GM12872 (cell line): ENCODE measurements around the gene DHRSX.

Experiments used
- TF ChIP-seq, protein P1 (sequence below): IDR thresholded peaks from 3 replicates; pipeline ENCODE4 v1.5.1; 2011; ENCODE audit warnings: low read depth, mild to moderate bottlenecking, low read length, moderate library complexity; ENCODE audit not compliant: insufficient read depth

Gene DHRSX

DNA sequence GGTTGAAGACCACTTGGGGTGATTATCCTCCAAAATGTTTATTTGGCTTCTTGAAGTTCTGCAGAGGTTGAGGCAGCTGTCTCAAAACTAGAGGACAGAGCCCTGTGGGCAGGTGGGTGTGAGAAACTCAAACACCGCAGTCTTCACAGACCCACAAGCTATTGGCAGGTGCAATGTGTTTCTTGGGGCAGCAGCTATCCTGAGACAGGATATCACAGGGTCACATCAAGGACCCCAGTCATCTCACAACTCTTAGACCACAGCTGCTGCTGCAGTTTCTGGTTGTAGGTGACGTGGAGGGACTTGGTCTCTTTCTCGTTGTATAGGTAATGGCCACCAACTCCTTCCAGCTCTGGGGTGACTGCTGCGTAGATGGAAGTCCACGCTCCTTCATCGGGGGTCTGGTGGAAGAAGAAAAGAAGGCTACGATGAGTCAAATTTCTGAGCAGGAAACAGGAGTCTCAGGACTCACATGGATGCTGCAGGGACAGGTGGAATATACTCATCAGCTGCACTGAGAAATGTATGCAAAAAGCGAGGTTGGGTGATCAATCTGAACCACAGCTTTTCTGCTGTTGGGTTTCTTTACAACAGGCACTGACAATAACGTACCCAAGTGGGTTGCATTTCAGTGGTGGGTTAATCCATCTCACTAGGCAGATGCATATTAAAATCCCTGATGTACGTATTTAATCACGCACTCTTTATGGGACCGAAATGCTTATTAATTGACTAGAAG lies 279.8 kb downstream of the DHRSX start:
- TF ChIP-seq, protein P1, sequence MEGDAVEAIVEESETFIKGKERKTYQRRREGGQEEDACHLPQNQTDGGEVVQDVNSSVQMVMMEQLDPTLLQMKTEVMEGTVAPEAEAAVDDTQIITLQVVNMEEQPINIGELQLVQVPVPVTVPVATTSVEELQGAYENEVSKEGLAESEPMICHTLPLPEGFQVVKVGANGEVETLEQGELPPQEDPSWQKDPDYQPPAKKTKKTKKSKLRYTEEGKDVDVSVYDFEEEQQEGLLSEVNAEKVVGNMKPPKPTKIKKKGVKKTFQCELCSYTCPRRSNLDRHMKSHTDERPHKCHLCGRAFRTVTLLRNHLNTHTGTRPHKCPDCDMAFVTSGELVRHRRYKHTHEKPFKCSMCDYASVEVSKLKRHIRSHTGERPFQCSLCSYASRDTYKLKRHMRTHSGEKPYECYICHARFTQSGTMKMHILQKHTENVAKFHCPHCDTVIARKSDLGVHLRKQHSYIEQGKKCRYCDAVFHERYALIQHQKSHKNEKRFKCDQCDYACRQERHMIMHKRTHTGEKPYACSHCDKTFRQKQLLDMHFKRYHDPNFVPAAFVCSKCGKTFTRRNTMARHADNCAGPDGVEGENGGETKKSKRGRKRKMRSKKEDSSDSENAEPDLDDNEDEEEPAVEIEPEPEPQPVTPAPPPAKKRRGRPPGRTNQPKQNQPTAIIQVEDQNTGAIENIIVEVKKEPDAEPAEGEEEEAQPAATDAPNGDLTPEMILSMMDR = no peak

DNA sequence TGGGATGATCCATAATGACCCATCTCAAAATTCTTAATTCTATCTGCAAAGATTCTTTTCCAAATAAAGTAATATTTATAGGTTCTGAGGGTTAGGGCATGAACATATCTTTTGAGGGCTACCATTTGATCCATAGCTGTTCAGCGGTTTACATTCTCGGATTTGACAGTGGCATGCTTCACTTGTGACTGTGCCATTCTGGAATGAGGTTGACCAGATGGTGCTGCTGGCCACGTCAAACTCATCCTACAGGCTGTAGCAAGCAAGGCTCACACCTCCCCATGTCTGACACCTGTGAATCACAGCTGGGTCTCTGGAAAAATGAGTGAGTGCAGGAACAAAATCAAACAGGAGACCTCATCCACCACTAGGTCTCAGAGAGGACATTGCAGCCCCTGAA lies 280.5 kb downstream of the DHRSX start:
- TF ChIP-seq, protein P1 = no peak

GRCh38 chrX:2193273-2193592 lies 307.5 kb downstream of the DHRSX start:
- TF ChIP-seq, protein P1 = no peak

DNA sequence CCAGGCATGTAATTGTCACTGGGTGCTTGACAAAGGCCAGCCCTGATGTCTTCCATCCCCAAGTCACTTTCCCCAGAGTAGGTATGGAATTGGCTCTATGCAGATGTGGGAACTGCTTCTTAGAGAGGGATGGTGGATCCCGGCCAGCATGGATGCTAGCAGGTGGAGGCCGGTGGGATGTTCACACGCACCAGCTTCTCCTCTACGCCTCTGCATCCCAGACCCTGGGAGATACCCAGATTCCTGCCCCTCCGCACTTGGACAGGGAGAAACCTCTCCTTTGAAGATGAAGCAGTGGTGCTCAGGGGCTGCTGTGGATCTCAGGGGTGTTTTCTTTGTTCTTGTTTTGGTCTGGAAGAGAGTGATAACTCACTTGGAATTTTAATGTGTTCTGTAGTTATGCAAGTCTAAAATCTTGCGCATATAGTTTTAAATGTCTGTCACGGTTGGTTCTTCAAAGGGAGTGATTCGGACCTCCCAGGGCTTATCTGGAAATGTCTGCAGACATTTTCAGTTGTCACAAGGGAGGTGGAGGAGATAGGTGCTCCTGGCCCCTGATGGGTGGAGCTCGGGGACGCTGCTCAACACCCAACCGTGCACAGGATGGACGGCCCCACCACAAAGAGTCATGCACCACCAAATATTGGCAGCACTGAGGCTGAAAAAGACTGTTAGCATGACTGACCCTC lies 308.0 kb downstream of the DHRSX start:
- TF ChIP-seq, protein P1 = no peak

DNA sequence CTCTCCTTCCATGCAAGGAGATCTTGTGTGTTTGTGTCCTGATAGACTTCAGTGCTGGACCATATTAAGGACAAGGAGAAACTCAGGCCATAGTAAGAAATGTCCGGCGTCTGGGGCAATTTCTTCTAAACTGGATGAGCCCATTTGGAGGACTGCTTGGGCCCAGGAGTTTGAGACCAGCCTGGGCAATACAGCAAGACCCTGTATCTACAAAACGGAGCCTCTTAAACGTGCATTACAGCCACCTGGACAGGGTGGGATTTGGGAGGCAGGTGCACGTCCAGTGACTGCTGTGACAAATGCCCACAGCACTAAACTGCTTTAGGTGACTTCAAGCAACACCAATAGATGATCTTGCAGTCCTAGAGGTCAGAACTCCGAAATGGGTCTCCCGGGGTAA lies 311.9 kb downstream of the DHRSX start:
- TF ChIP-seq, protein P1 = no peak

DNA sequence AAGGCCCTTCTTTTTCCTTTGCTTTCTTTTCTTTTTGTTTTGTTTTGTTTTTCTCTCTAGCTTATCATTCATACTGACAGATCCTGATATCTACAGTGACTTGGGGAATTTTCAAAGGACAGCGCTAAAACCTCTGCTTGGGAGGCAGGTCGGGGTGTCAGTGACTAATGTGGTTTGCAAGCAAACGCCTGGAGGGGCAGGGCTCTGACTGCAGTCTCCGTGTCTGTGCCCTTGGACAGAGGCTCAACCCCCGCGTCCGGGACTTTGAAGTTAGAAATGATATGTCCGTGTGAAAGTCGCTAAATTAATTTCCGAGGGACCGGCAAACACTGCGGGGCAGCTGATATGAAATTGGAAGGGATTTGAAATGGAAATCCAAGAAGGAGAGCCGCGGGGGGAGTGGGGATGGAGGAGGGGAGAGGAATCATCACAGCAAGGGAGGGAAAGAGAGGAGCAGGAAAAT lies 312.4 kb downstream of the DHRSX start:
- TF ChIP-seq, protein P1 = no peak

DNA sequence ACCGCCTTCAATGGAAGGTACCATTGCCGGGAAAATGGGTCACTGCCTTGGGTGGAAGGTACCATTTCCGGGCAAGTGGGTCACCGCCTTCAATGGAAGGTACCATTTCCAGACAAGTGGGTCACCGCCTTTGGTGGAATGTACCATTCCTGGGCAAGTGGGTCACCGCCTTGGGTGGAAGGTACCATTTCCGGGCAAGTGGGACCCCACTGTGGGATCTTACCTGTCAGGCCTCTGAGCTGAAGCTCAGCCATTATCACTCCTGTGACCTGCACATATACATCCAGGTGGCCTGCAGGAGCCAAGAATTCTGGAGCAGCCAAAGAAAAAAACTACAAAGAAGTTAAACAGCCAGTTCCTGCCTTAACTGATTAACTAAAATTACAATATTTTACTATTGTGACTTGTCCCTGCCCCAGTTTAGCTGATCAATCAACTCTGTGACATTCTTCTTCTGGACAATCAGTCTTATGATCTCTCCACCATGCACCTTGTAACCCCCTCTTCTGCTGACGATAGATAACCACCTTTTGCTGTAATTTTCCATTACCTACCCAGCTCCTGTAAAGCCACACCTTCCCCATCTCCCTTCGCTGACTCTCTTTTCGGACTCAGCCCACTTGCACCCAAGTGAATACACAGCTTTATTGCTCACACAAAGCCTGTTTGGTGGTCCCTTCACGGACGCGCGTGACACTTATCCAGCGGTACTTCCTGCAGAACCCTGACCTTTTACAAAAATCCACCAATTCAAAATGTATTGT lies 313.2 kb downstream of the DHRSX start:
- TF ChIP-seq, protein P1 = no peak
